H1 (cell line): Measurements from ENCODE around the gene OGFR. TPM values are rescaled to one million over a fixed set of nuclear protein-coding genes. Genes with fewer than 3 reads are reported as not detected.

Source experiments
- ASH2L ChIP-seq: fragments of 200-600, 300-600 bp; sonication (generic); IDR thresholded peaks from one replicate; pipeline ENCODE4 v1.7.1; 2017; ENCODE audit warnings: low read length
- ATF3 ChIP-seq: IDR thresholded peaks from 2 replicates; pipeline ENCODE4 v1.6.1; 2011; ENCODE audit warnings: low read depth, mild to moderate bottlenecking, low read length; ENCODE audit not compliant: insufficient read depth
- BACH1 ChIP-seq: IDR thresholded peaks from 2 replicates; pipeline ENCODE4 v1.6.1; 2012; ENCODE audit warnings: low read length, improper control_type of control experiment
- CBX8 ChIP-seq: fragments of 300-800, 300-1000 bp; sonication (generic); IDR thresholded peaks from 2 replicates; pipeline ENCODE4 v1.7.1; 2016; ENCODE audit warnings: low read depth, low read length, borderline replicate concordance
- CEBPB ChIP-seq: IDR thresholded peaks from 2 replicates; pipeline ENCODE4 v1.6.1; 2012; ENCODE audit warnings: low read depth, low read length
- CTBP2 ChIP-seq: IDR thresholded peaks from 2 replicates; pipeline ENCODE4 v1.7.0; 2011; ENCODE audit warnings: borderline replicate concordance, mild to moderate bottlenecking, moderate library complexity, mixed read lengths, low read length; ENCODE audit not compliant: insufficient read depth, insufficient read length
- EGR1 ChIP-seq: IDR thresholded peaks from 2 replicates; pipeline ENCODE4 v1.6.1; 2011; ENCODE audit warnings: low read depth, low read length, borderline replicate concordance
- EP300 ChIP-seq, 2 experiments: IDR thresholded peaks; 1 replicate in 1 of 2; 2 replicates in 1 of 2; pipeline ENCODE4 v1.6.1; 2011 to 2012; ENCODE audit warnings: low read depth in 2 of 2, low read length in 2 of 2, mild to moderate bottlenecking in 2 of 2, borderline replicate concordance in 1 of 2, inconsistent platforms in 1 of 2, moderate library complexity in 1 of 2
- GTF2F1 ChIP-seq: IDR thresholded peaks from 2 replicates; pipeline ENCODE4 v1.6.1; 2012; ENCODE audit warnings: low read depth, low read length, improper control_type of control experiment, borderline replicate concordance
- JUN ChIP-seq: IDR thresholded peaks from 2 replicates; pipeline ENCODE4 v1.6.1; 2011; ENCODE audit warnings: low read depth, mild to moderate bottlenecking, improper control_type of control experiment, low read length
- KDM1A ChIP-seq: fragments of 200-600, 300-600 bp; sonication (generic); IDR thresholded peaks from 2 replicates; pipeline ENCODE4 v1.7.1; 2016; ENCODE audit warnings: mild to moderate bottlenecking, low read length, borderline replicate concordance
- NRF1 ChIP-seq: IDR thresholded peaks from 2 replicates; pipeline ENCODE4 v1.6.1; 2011; ENCODE audit warnings: mild to moderate bottlenecking, low read depth, low read length, improper control_type of control experiment
- POU5F1 ChIP-seq: IDR thresholded peaks from 2 replicates; pipeline ENCODE4 v1.6.1; 2011; ENCODE audit warnings: low read depth, mild to moderate bottlenecking, low read length, moderate library complexity
- RNF2 ChIP-seq: fragments of 200-900, 300-1000 bp; sonication (generic); IDR thresholded peaks from 2 replicates; pipeline ENCODE4 v1.7.1; 2016; ENCODE audit warnings: borderline replicate concordance, low read depth, mild to moderate bottlenecking, antibody characterized with exemption, low read length; ENCODE audit not compliant: poor library complexity, severe bottlenecking; ENCODE audit errors: missing control alignments
- RXRA ChIP-seq: IDR thresholded peaks from 2 replicates; pipeline ENCODE4 v1.6.1; 2011; ENCODE audit warnings: low read depth, mild to moderate bottlenecking, low read length, moderate library complexity; ENCODE audit not compliant: insufficient read depth
- SAP30 ChIP-seq: fragments of 300-600 bp; sonication (generic); IDR thresholded peaks from 2 replicates; pipeline ENCODE4 v1.7.1; 2012; ENCODE audit warnings: low read length, moderate library complexity, mild to moderate bottlenecking, inconsistent platforms; ENCODE audit not compliant: insufficient read depth, insufficient replicate concordance
- SP2 ChIP-seq: IDR thresholded peaks from 2 replicates; pipeline ENCODE4 v1.6.1; 2012; ENCODE audit warnings: mild to moderate bottlenecking, low read length, inconsistent platforms
- SRF ChIP-seq: IDR thresholded peaks from 2 replicates; pipeline ENCODE4 v1.6.1; 2011; ENCODE audit warnings: mild to moderate bottlenecking, low read depth, low read length, moderate library complexity
- TAF1 ChIP-seq: IDR thresholded peaks from 2 replicates; pipeline ENCODE4 v1.6.1; 2011; ENCODE audit warnings: mild to moderate bottlenecking, low read depth, low read length
- TAF7 ChIP-seq: optimal IDR thresholded peaks from 2 replicates; pipeline ENCODE3; 2011; ENCODE audit warnings: low read depth, mild to moderate bottlenecking, inconsistent platforms, low read length, moderate library complexity, borderline replicate concordance
- TCF12 ChIP-seq: IDR thresholded peaks from 2 replicates; pipeline ENCODE4 v1.6.1; 2011; ENCODE audit warnings: low read depth, mild to moderate bottlenecking, low read length
- ZNF274 ChIP-seq: IDR thresholded peaks from 2 replicates; pipeline ENCODE4 v1.7.0; 2012; ENCODE audit warnings: low read length, borderline replicate concordance; ENCODE audit errors: extremely low read depth
- polyA plus RNA-seq, 7 experiments: library from polyadenylated mRNA; depleted of rRNA in 3 of 7; stranded (reverse) in 5 of 7; unstranded in 2 of 7; fragments of >200 nt in 5 of 7; fragments of 200-250 nt in 2 of 7; gene quantifications; 1 replicate in 5 of 7; 2 replicates in 1 of 7; 4 replicates in 1 of 7; pipeline versions ENCODE4 v1.2.1 to v1.2.3, GENCODE V29; 2011 to 2013; ENCODE audit warnings: missing spikeins in 2 of 7, mixed read lengths in 2 of 7
- total RNA-seq: library from RNA; stranded (reverse); fragmentation: NEBNext Ultra II Directional; extraction: Animal tissue kit (Norgen Biotek cat#: 25700); gene quantifications from 2 replicates; pipeline ENCODE4 v1.2.1, GENCODE V29; 2021
- TF ChIP-seq, protein P1 (sequence below): IDR thresholded peaks from 2 replicates; pipeline ENCODE4 v1.6.1; 2011; ENCODE audit warnings: low read length, improper control_type of control experiment

Gene OGFR
- total and polyA plus RNA-seq, 2 of the 8 experiments (the other 6 are each of a cell fraction or from before 2014, with no cell fraction given) = 13.9 to 25.1 TPM

- TF ChIP-seq, protein P1, sequence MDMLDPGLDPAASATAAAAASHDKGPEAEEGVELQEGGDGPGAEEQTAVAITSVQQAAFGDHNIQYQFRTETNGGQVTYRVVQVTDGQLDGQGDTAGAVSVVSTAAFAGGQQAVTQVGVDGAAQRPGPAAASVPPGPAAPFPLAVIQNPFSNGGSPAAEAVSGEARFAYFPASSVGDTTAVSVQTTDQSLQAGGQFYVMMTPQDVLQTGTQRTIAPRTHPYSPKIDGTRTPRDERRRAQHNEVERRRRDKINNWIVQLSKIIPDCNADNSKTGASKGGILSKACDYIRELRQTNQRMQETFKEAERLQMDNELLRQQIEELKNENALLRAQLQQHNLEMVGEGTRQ = no peak
- TF ChIP-seq SAP30 (no peak), SP2 (no peak), TAF7 (no peak), ASH2L (peak; percentile 16), KDM1A (0 out of 2 replicates have a peak, but pooled peaks have one; percentile 10), GTF2F1 (no peak), JUN (no peak), EP300 (IDR thresholded peaks at IDR 0.05; ENCODE audit: borderline replicate concordance in 1 of 2, low read depth in 2 of 2, low read length in 2 of 2) (no peak), RXRA (no peak), TAF1 (0 out of 2 replicates have a peak, but pooled peaks have one; percentile 31), SRF (no peak), NRF1 (peak; percentile 39), CTBP2 (no peak), RNF2 (no peak), POU5F1 (no peak), BACH1 (no peak), CEBPB (no peak), ZNF274 (no peak), EGR1 (no peak), ATF3 (no peak), TCF12 (no peak), CBX8 (no peak)
Observed at GRCh38 chr20:62861726-62862336, 57.2 kb downstream of the OGFR start, which contains the start of gene TCFL5 (continued).
